Stimulated activated CD8-positive, alpha-beta memory T cell treated with anti-CD3 and anti-CD28 coated beads, Interleukin-4, amount 100 ng/mL, for 1 hour (primary cell): ENCODE measurements around the gene ROBO3.

Source experiments
- DNase-seq, 2 donors: peaks; one replicate each; pipeline ENCODE4 v3.0.0-alpha.2; 2020; ENCODE audit warnings: low read depth in 2 of 2, low spot score in 1 of 2

Gene ROBO3

GRCh38 chr11:124890683-124891372 is 25.6 kb downstream of the ROBO3 start:
- no peak for DNase-seq

GRCh38 chr11:124891373-124891861 is 26.2 kb downstream of the ROBO3 start:
- DNase-seq = no peak

GRCh38 chr11:124892146-124892545 is 26.9 kb downstream of the ROBO3 start:
- DNase-seq = no peak

- DNase-seq = no peak
Observed at GRCh38 chr11:124892750-124893454, 27.7 kb downstream of the ROBO3 start.

- no peak for DNase-seq
Observed at GRCh38 chr11:124893781-124894401, 28.7 kb downstream of the ROBO3 start.

- DNase-seq = no peak
Observed at GRCh38 chr11:124894606-124895430, 29.6 kb downstream of the ROBO3 start.

GRCh38 chr11:124895471-124895971 is 30.3 kb downstream of the ROBO3 start:
- DNase-seq = no peak

GRCh38 chr11:124896071-124896750 is 31.0 kb downstream of the ROBO3 start:
- DNase-seq = no peak

- DNase-seq = no peak
Observed at GRCh38 chr11:124896821-124897391, 31.7 kb downstream of the ROBO3 start.

GRCh38 chr11:124897674-124898262 is 32.5 kb downstream of the ROBO3 start, which contains the start of gene ROBO4:
TSS of gene ROBO4 (minus strand) at chr11:124897865. CDS start at chr11:124897795, 70 bp downstream.
- DNase-seq = no peak

- no peak for DNase-seq
Observed at GRCh38 chr11:124898263-124898680, 33.0 kb downstream of the ROBO3 start.

GRCh38 chr11:124898711-124899110 is 33.5 kb downstream of the ROBO3 start:
- DNase-seq = no peak

GRCh38 chr11:124899383-124900145 is 34.3 kb downstream of the ROBO3 start:
- DNase-seq = no peak

GRCh38 chr11:124900464-124900863 is 35.2 kb downstream of the ROBO3 start:
- DNase-seq = no peak

- no peak for DNase-seq
Observed at GRCh38 chr11:124902616-124903015, 37.4 kb downstream of the ROBO3 start.

GRCh38 chr11:124915541-124916369 is 50.5 kb downstream of the ROBO3 start:
- no peak for DNase-seq

GRCh38 chr11:124916370-124916710 is 51.1 kb downstream of the ROBO3 start:
- no peak for DNase-seq

GRCh38 chr11:124917115-124917637 is 51.9 kb downstream of the ROBO3 start:
- DNase-seq = no peak
